Stimulated activated CD8-positive, alpha-beta memory T cell treated with anti-CD3 and anti-CD28 coated beads, Interleukin-15, amount 100 ng/mL, for 4 hours (primary cell): ENCODE results near the gene C17orf67.
A peak's percentile ranks its signal among the peaks of the same experiment; 100 is the strongest.

Experiments
- DNase-seq, 2 donors: peaks; one replicate each; pipeline ENCODE4 v3.0.0-alpha.2; 2020; ENCODE audit warnings: low read depth in 2 of 2

C17orf67 gene

DNA sequence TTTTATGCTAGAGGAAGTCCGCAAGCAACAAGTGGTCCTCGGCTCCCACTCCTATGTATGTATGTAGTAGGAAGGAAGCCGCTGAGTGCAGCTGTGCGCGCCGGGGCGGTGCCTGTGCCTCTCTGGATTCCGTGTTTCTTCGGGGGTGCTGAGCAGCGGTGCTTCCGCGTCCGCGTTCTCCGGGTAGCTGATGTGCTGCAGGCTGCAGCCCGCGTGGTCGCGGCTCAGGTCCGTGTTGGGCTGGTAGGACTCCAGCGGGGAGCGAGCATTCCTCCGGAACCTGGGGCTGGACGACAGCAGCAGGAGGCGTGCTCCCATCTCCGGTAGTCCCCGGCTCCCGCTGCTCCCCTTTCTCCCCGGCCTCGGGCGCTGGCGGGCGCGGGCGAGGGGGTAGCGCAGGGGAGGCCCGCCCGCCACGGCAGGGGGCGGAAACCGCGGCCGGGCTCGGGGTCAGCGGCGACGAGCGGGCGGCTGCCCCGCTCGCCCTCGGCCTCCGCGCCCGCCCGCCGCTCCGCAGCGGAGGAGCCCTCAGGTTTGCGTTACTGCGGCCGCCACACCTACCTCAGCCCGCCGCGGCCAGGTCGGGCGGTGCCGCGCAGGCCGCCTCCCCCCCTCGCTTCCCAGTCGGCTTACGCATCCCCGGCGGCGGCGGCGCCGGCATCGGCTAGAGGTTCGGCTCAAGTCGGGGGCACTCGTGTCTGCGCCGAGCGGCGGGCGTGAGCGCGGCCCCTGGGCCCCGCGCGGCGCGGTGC is 487 bp downstream of the C17orf67 start:
- peak; percentile 28 to 29 for DNase-seq

DNA sequence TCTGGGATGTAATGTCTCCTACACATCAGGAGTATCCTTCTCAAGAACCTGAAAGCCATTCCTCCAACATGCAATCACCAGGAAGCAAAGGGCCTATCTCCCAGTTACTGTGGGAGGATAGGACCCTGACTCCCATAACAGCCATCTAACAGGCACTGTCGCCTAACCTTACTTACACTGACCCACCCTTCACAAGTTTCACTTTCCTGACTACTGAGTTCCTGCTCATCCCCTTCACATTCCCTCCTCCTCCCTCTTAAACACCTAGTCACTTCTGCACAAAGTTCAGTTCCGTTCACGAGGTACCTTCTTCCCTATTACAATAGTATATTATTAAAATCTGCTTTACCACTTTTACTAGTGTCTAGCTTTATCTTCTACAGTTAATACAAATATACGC is 1.3 kb downstream of the C17orf67 start:
- no peak for DNase-seq

DNA sequence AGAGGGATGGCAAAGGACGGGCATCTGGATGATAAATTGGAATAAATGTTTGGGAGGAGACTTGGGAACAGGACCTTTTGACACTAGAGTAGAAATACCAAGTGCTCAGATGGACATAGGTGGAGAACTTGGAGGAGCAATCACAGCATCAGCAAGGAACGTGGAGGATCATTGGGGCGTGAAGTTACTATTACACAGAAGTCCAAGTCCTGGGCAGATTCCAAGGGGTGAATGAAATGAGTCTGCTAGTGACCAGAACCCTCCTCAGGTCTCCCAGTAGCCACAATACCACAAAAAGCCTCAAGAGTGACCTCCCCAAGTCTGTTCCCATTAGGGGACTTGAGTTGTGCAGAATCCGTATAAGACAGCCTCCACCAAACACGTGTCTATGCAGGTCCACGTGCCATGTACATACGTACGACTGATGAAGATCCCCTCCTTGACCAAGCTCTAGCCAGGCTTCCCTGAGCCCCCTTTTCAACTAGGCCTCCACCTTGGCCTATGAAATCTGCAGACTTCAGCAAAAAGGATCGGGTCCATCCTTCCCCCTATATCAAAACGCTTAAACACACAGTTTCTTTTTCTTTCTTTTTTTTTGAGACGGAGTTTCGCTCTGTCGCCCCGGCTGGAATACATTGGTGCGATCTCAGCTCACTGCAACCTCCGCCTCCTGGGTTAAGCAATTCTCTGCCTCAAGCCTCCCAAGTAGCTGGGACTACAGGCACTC is 2.2 kb downstream of the C17orf67 start:
- DNase-seq: no peak

DNA sequence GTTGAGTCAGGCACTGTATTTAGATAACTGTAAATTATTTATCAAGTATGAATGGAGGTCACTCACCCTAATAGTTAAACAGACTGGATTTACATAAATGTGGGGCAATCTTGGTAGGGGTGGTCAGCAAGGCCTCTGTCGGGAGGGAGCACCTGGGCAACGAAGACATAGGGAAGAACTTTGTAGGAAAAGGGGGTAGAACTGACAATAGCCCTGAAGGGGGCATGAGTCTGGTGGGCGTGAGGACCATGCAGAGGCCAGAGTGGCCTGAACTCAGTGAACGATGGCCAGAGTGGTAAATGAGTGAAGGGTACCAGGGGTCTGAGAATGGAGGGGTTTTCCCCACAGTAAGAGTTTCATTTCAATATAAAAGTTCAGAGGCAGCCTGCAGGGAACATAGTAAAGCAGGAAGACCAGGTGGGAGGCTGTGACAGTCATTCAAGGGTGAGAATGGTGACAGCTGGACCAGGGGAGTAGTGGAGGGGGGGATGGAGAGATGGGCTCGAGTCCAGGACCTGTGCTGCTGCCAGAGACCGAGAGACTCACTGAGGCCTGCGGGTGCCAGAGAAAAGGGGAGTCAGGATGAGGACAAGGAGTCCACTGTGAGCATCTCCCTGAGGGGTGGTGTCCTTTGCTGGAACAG is 2.9 kb downstream of the C17orf67 start:
- DNase-seq: no peak

DNA sequence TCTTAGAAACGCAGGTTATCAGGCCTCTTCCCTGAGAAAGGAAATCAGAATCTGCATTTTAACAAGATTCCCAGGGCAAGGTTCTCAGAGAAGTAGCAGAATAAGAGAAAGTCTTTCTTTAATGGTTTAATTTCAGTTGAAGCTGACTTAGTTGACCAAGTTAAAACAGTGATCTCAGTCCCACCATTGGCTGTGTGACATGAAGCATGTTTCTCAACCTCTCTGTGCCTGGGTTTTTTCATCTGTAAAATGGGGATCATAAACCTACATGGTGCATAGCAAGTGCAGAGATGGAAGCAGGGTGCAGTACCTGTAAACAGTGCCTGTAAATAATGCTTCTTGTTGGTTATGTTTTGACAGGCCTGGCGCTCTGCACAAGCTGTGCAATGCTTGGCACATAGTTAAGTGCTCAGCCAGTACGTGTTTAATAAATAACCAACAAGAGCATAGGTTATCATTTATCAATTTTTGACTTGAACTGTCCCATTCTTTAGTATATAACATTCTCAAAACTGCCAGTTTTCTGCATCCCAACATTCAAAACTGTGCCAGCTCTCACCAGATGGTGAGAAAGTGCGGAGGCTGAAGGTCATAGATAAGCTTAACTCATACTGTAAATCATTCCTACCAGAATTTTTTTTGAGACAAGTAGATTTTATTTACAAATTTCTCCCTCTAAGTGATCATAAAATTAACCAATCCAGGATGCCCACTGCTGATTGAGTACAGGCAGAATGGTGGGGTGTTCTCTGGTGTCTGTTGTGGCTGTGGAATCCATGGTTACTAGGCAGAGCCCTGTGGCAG is 6.9 kb downstream of the C17orf67 start:
- DNase-seq: no peak

DNA sequence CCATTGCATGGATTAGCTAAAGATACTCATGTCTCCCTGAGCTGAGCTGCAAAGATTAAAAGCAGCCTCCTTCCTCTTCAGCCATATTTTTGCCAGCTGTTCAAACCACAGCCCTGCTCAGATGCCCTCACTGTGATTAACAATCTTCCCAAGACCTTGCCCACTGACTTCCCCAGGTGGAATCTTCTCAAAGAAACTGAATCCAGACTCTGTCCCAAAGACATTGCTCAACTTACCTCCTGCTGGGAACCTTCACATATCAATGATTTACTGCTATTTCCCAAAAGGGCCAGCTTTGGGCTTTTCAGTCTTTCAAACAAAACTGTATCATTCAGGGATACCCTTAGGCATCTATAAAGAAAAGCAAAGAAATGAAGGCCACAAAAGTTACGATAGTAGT is 9.2 kb downstream of the C17orf67 start:
- DNase-seq: no peak

DNA sequence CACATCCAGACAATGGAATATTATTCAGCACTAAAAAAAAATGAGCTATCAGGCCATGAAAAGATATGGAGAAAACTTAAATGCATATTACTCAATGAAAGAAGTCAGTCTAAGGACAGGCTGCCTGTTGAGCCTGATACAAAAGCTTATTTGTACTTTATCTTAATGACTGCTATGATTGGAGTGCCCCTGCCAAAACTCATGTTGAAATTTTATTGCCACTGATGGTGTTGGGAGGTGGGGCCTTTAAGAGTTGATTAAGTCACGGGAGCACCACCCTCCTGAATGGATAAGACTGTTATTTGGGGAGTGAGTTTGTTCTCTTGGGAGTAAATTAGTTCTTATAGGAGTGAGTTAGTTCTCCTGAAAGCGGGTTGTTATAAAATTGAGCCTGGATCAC is 9.9 kb downstream of the C17orf67 start:
- no peak for DNase-seq

DNA sequence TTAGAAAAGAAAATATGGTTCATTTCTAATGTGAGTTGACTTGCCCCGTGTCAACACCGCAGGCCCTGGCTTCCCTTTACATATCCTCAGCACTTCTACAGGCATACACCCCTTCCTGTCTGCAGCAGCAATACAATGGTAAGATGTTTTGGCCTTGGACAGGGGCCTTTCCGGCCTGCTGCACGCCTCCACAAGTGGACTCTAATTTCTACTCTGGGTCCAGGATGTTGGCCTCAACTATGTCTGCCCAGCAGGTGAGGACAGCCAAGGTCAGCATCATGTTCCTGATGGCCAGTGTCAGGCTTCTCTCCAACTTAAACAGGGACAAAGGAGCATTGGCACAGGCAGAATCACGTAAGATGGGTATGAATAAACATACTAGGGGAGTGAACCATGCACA is 11.0 kb downstream of the C17orf67 start:
- DNase-seq: no peak

DNA sequence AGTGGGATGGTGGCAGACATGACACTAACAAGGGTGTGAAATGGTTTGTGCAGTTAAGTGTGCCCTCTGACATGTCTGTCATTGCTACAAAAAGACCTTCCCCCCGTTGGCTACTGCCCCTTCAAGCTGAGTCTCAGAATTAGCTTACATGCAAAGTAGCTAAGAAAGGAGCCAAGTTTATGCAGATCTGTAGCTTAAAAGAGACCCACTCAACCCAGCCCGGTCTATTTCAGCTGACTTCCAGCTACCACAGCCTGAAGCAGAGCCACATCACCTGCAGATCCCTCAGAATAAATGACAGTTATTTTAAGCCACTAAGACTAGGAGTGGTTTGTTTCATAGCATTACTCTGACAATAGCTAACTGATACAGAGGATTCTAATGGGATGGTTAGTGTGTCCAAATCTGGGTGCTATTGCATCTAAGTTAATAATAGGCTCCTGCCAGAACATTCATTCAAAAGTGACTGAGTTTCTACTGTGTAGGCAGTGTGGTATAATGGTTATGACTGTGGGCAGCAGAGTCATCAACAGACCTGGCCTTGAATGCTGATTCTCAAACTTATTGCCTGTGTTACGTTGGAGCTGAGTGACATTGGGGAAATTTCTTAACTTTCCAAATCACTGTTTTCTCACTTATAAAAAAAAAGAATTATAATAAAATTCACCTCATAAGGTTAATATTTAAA is 11.7 kb downstream of the C17orf67 start:
- no peak for DNase-seq

DNA sequence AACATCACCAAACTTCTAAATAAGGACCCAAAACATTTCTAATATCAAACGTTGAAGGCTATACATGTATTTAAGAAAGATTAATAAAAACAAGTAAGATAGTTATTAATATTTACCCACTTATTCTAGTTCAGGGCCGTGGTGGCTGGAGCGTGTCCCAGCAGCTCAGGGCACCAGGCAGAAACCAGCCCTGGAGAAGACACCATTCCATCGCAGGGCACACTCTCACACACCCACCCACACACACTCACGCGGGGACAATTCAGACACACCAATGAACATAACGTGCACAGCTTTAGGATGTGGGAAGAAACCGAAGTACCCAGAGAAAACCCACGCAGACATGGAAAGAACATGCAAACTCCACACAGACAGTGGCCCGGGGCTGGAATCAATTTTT is 13.5 kb downstream of the C17orf67 start:
- DNase-seq: no peak

DNA sequence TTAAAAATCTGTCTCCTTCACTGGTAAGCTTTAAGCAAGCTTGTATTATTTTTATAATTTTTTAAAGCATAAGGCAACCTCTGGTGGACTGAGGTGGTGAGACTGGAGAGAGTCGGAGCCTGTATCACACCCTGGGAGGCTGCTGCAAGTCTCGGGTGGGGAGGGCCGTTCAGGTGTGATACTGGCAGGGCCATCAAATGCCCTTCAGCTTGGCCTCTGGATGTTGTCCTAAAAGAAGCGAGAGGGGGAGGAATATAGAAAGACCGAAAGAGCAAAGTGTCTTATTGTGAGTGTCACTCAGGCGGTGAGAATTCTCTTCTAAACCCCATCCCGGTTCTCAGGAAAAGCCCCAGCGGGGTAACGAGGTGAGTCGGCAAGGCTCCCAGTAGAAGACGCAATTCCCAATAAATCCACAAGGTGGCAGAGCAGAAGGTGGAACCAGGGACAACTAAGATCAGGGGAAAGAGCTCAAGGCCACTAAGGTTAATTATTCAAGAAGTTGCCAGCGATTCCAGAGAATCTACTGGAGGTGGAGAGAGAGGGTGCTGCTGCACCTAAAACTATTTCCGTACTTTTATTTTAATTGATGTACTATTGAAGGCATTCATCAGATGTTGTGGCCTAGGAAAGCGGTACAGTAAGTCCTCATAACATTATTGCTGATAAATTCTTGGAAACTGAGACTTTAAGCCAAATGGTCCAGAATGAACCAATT is 14.1 kb downstream of the C17orf67 start:
- peak; percentile 17 to 50 for DNase-seq

DNA sequence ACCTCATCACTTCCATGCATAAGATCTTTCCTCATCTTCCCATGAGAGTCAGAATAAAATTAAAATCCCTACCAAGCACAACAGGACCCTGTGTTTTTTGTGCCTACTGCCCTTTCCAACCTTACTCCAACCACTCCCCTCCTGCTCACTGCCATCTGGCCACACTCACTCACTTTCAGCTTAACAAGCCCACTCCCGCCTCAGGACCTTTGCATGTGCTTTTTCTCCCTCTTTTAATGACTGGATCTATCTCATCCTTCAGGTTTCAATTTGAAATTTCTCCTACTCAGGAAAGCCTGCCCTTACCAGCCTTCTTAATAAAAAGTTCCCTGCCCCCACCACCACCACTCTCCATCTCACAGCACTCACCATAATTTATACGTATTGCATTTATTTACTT is 14.7 kb downstream of the C17orf67 start:
- no peak for DNase-seq

DNA sequence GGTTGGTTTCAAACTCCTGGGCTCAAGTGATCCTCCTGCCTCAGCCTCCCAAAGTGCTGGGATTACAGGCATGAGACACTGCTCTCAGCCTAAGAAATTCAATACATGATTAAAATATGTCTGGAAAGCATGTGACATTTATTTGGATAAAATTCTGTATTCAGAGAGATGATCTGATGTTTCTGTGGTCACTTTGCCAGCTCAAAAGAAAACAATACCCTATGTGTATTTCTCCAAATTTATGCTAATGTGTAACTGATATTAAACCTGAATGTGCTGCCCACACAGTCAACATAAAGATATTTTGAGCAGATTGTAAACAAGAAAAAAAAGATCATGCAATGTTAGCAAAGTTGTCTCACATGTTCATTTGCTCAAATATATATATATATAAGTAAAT is 16.7 kb downstream of the C17orf67 start:
- DNase-seq: no peak

DNA sequence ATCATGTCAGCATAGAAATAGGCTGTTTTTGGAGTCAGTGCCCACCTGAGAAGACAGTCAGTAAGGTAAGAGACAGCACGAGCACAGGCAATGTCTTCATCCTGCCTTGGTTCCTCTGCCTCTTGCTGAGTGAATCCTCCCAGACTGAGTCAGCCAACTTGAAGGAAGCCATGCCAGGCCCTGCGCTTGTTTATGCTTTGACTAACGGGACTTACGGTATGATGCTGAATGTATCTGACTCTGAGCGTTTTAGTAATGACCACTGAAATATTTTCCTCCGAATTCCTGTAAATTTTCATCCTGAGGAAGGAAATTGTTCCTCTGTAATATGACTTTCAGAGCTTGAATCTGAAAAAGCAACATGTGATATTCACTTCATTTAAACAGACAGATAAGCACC is 18.0 kb downstream of the C17orf67 start:
- DNase-seq: no peak

DNA sequence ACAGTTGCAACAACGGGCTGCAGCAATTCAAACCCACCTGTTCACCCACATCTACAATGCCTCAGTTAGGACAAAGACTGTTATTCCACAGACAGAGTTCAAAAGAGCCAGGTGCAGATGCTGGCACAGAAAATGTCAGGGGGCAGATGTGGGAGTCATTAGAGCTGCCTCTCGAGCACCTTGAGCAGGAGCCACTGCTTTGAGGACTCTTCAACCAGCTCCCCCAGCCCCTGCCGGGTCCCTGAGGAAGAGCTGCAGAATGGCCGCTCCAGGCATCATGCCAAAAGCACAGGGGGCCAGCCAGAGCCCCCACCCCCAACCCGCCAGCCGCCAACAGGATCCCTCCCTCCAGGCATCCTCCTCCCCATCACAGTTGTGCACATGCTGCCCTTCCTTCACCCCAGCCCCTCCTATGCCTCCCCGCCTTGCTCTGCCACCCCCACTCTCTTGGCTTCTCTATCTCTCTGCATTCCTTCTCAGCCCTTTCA is 20.8 kb downstream of the C17orf67 start:
- DNase-seq: no peak

DNA sequence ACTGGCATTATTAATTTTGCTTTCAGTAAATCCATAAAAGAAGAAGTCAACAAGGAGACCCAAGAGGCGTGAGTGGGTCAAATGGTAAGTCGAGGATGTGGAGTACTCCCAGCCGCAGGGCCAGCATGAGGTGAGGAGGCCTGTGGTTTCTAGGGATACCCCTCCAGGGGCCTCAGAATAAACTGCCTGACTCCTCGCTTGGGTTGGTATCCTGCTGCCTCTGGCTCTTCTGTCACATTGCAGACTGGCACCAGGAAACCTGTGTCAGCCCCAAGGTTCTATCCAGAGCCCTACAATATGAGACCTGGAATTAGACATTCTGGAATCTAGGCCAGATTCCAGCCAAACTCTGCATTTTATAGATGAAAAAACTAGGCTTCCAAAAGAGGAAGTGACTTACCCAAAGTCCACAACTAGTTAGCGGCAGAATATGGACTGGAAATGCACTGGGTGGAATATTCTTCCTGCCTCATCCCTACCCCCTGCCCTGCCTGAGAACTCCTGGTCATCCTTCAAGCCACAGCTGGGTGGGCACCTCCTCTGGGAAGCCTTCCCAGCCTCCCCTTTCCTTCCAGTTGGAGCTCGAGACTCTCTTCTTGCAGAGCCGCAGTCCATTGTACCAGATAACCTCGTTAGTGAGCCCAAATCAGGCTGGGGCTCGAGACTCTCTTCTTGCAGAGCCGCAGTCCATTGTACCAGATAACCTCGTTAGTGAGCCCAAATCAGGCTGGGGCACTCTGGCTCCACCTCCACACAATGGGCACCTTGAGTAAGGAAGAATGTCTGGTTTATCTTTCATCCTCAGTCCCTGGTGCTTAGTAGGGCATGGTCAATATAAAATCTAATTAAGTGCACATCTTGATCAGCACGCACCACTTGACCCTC is 22.6 kb downstream of the C17orf67 start:
- DNase-seq: no peak

DNA sequence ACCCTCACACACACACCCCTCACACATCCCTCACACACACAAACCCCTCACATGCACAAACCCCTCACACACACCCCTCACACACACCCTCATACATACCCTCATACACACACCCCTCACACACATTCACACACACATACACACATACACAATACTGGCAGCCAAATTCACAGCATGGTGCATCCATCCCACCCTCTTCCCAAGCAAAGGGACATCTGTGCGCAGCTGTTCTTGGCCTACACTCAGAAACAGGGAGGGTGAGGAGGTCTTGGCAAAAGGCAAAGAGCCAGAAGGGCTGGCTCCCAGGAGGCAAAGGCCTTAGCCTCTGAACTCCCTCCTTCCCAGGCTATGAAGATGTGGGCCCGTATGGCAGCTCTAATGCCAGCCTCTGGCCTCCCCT is 23.4 kb downstream of the C17orf67 start:
- DNase-seq: no peak

DNA sequence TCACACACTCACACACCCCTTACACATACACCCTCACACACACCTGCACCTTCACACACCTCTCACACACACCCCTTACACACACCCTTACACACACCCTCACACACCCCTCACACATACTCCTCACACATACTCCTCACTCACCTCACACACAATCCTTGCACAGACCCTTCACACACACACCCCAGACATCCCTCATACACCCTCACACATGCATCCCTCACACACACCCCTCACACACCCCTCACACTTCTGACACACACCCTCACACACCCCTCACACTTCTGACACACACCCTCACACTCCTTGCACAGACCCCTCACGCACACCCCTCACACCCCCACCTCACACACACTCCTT is 23.9 kb downstream of the C17orf67 start:
- DNase-seq: no peak

DNA sequence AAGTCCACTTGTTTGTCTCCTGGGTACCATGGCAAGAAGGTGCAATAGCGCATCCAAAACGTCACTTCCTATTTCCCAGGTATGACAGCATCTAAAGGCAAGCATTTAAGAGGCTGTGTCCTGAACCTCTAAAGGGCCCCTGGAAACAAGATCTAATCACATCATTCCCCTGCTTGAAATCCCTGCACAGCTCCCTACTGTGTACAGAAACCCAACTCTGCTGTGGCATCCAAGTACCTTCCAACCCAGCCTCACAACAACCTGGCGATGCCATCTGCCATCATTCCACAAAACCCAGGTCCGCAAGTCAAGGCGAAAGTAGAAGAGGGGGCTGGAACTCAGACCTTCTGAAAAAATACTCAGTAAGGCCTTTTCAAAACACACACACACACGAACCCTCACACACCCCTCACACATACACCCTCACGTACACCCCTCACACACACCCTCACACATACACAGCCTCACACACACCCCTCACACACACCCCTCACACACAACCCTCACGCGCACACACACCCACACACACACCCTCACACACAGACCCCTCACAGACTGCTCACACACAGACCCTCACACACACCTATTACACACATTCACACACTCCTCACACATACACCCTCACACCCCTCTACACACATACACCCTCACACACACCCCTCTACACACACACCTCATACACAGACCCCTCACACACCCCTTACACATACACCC is 24.5 kb downstream of the C17orf67 start:
- DNase-seq: no peak
